HG03108 (cell line): ENCODE data around the gene ZNF892.
"Not testable (repeated sequence)": the region's sequence is repeated elsewhere in the genome, so short reads cannot be mapped to it uniquely, and the experiment has no call there.

Experiments
- ATAC-seq: cut with Tn5 transposase; IDR thresholded peaks from one replicate; pipeline ENCODE4 v1.9.1; 2021; ENCODE audit warnings: moderate library complexity; ENCODE audit not compliant: unreplicated experiment

ZNF892 gene

GRCh38 chr2:95220449-95220848 is 13.1 kb downstream of the ZNF892 start:
- no peak for ATAC-seq

GRCh38 chr2:95225658-95226057 is 18.3 kb downstream of the ZNF892 start:
- ATAC-seq: no peak

GRCh38 chr2:95231723-95232122 is 24.4 kb downstream of the ZNF892 start:
- ATAC-seq: no peak

- ATAC-seq: no peak
These were observed 24.9 kb downstream of the ZNF892 start for GRCh38 chr2:95232232-95232631.

- ATAC-seq: no peak
These were observed 27.0 kb downstream of the ZNF892 start for GRCh38 chr2:95234286-95234785.

GRCh38 chr2:95234816-95235215 is 27.5 kb downstream of the ZNF892 start:
- ATAC-seq: no peak

- no peak for ATAC-seq
These were observed 30.8 kb downstream of the ZNF892 start for GRCh38 chr2:95238131-95238530.

GRCh38 chr2:95240091-95240490 is 32.8 kb downstream of the ZNF892 start:
- ATAC-seq: no peak

- no peak for ATAC-seq
These were observed 33.2 kb downstream of the ZNF892 start for GRCh38 chr2:95240556-95240955.

- not testable (repeated sequence) for ATAC-seq
These were observed 34.8 kb downstream of the ZNF892 start for GRCh38 chr2:95242084-95242483.
